OCI-M1 (cell line): ENCODE measurements around the gene ILRUN.
"Not testable (repeated sequence)": the region's sequence is repeated elsewhere in the genome, so short reads cannot be mapped to it uniquely, and the experiment has no call there.

Experiments used
- DNase-seq: peaks from one replicate; lab custom pipeline; 2025; lab: John Stamatoyannopoulos, UW

ILRUN gene

GRCh38 chr6:34697544-34697836 is 923 bp upstream of the ILRUN start:
- DNase-seq = no peak

- no peak for DNase-seq
These were observed 303 bp downstream of the ILRUN start for GRCh38 chr6:34696189-34696738.

GRCh38 chr6:34695729-34696188 is 808 bp downstream of the ILRUN start:
- no peak for DNase-seq

GRCh38 chr6:34692280-34692679 is 4.3 kb downstream of the ILRUN start:
- DNase-seq = no peak

GRCh38 chr6:34689742-34690141 is 6.8 kb downstream of the ILRUN start:
- DNase-seq = no peak

- no peak for DNase-seq
These were observed 7.6 kb downstream of the ILRUN start for GRCh38 chr6:34688956-34689355.

GRCh38 chr6:34684919-34685318 is 11.6 kb downstream of the ILRUN start:
- DNase-seq = no peak

- DNase-seq = no peak
These were observed 12.2 kb downstream of the ILRUN start for GRCh38 chr6:34684364-34684763.

GRCh38 chr6:34680802-34681515 is 15.6 kb downstream of the ILRUN start:
- DNase-seq = peak; percentile 33

GRCh38 chr6:34680313-34680712 is 16.3 kb downstream of the ILRUN start:
- DNase-seq = not testable (repeated sequence)

- peak; percentile 35 for DNase-seq
These were observed 16.9 kb downstream of the ILRUN start for GRCh38 chr6:34679552-34680253.

- DNase-seq = no peak
These were observed 20.4 kb downstream of the ILRUN start for GRCh38 chr6:34676140-34676539.

- not testable (repeated sequence) for DNase-seq
These were observed 21.6 kb downstream of the ILRUN start for GRCh38 chr6:34674930-34675329.

GRCh38 chr6:34674268-34674639 is 22.3 kb downstream of the ILRUN start:
- DNase-seq = no peak

- peak; percentile 45 for DNase-seq
These were observed 23.5 kb downstream of the ILRUN start for GRCh38 chr6:34673064-34673463.

GRCh38 chr6:34672657-34673043 is 23.9 kb downstream of the ILRUN start:
- no peak for DNase-seq

- DNase-seq = peak; percentile 70
These were observed 24.5 kb downstream of the ILRUN start for GRCh38 chr6:34671801-34672656.

GRCh38 chr6:34671367-34671766 is 25.2 kb downstream of the ILRUN start:
- DNase-seq = peak; percentile 59

- DNase-seq = not testable (repeated sequence)
These were observed 27.8 kb downstream of the ILRUN start for GRCh38 chr6:34668799-34669198.

GRCh38 chr6:34667481-34668238 is 28.9 kb downstream of the ILRUN start:
- DNase-seq = no peak

GRCh38 chr6:34665019-34665418 is 31.5 kb downstream of the ILRUN start:
- no peak for DNase-seq
